Ovary (tissue), 3 donors: ENCODE results near the gene GPATCH4.

Source experiments
- POLR2A ChIP-seq: fragments of 450-650 bp; IDR thresholded peaks from one replicate; pipeline ENCODE4 v1.6.1; 2017; ENCODE audit warnings: antibody characterized with exemption, mild to moderate bottlenecking, moderate library complexity
- TF ChIP-seq, protein P1 (sequence below), 3 donors: fragments of 450-650 bp in 2 of 3; fragments of 200-600 bp in 1 of 3; IDR thresholded peaks; one replicate each; pipeline versions ENCODE4 v1.5.1 to v1.8.0; 2016 to 2022; ENCODE audit warnings: antibody characterized with exemption in 3 of 3, mild to moderate bottlenecking in 1 of 3
- donor health status: DM: no; HTN: no; CAD: no.

DNA sequence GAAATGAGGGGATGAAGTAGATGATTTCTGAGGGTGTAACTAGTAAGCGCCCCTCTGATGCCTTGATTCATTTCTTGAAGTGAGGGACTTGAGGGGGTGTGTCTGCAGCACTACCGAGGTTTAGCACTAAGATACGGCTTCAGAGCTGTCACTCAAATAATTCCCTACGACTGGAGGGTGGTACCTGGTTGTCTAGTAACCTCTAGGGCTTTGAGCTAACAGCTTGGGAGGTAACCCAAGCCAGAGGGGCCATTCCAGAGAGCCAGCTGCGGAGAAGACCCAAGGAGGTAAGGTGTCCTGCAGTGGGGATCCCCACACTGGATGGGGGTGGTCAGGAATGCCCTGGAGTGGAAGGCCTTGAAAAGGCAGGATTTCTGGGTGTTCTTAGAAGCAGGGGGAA is 21.8 kb downstream of the GPATCH4 start, which contains the start of gene TTC24:
- TF ChIP-seq, protein P1, sequence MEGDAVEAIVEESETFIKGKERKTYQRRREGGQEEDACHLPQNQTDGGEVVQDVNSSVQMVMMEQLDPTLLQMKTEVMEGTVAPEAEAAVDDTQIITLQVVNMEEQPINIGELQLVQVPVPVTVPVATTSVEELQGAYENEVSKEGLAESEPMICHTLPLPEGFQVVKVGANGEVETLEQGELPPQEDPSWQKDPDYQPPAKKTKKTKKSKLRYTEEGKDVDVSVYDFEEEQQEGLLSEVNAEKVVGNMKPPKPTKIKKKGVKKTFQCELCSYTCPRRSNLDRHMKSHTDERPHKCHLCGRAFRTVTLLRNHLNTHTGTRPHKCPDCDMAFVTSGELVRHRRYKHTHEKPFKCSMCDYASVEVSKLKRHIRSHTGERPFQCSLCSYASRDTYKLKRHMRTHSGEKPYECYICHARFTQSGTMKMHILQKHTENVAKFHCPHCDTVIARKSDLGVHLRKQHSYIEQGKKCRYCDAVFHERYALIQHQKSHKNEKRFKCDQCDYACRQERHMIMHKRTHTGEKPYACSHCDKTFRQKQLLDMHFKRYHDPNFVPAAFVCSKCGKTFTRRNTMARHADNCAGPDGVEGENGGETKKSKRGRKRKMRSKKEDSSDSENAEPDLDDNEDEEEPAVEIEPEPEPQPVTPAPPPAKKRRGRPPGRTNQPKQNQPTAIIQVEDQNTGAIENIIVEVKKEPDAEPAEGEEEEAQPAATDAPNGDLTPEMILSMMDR (IDR thresholded peaks at IDR 0.05), result no peak
- no peak for TF ChIP-seq POLR2A
